GM12878 (cell line): ENCODE results near the gene GIT1. TPM values are rescaled to one million over a fixed set of nuclear protein-coding genes. Genes with fewer than 3 reads are reported as not detected.

Experiments used
- ATAC-seq: fragments of 200-7000 bp; cut with Tn5 transposase; 3 replicates; pipeline ENCODE4 v1.9.1; 2020; ENCODE audit warnings: mild to moderate bottlenecking, moderate library complexity
- BruUV-seq: library from RNA; stranded (reverse); fragments of 400-500 nt; replicated peaks from 2 replicates; lab custom pipeline; 2021; lab: Mats Ljungman, UMichigan
- CTCF ChIA-PET: fragments of 300-600 bp; sonication (Branson Sonifier 250); formaldehyde crosslinking; extraction: SDS; loops from one replicate; lab custom pipeline; 2021; ENCODE audit warnings: inconsistent platforms; lab: Yijun Ruan, JAX
- POLR2A ChIA-PET: fragments of 350-600 bp; formaldehyde crosslinking; extraction: SDS; loops from one replicate; lab custom pipeline; 2021; ENCODE audit warnings: inconsistent platforms; lab: Charles Lee
- RAD21 ChIA-PET: fragments of 300-600 bp; sonication (Branson Sonifier 250); formaldehyde crosslinking; loops from one replicate; lab custom pipeline; 2023; ENCODE audit warnings: antibody characterized with exemption; ENCODE audit not compliant: unreplicated experiment; lab: Charles Lee
- SMC1A ChIA-PET: fragments of 300-600 bp; sonication (Branson Sonifier 250); formaldehyde crosslinking; loops from one replicate; lab custom pipeline; 2023; ENCODE audit not compliant: unreplicated experiment, uncharacterized antibody; lab: Charles Lee
- DNase-seq: peaks from one replicate; pipeline ENCODE4 v3.0.0-alpha.2; 2011; ENCODE audit warnings: low read depth, low spot score
- FAIRE-seq: peaks from 3 replicates; lab custom pipeline; 2011; peaks lifted over from hg19 to GRCh38; lab: Jason Lieb, UNC
- H2AFZ ChIP-seq: 2 replicates; pipeline ENCODE4 v1.6.0; 2011; ENCODE audit warnings: low read depth, low read length, control low read depth; ENCODE audit not compliant: control insufficient read depth
- H3K27ac ChIP-seq: 2 replicates; pipeline ENCODE4 v1.5.1; 2011; ENCODE audit warnings: control low read depth; ENCODE audit not compliant: control insufficient read depth, insufficient read depth
- H3K27me3 ChIP-seq, 2 experiments: replicated peaks in 1 of 2; 2 replicates each; pipeline versions ENCODE4 v1.6.0 to v1.6.1; 2011; ENCODE audit warnings: low read length in 1 of 2; ENCODE audit not compliant: control insufficient read depth in 2 of 2, insufficient read depth in 2 of 2
- H3K36me3 ChIP-seq, 2 experiments: 2 replicates each; pipeline ENCODE4 v1.5.1; 2011; ENCODE audit warnings: low read length in 1 of 2; ENCODE audit not compliant: control insufficient read depth in 2 of 2, insufficient read depth in 2 of 2
- H3K4me1 ChIP-seq: 2 replicates; pipeline ENCODE4 v1.6.1; 2011; ENCODE audit warnings: mild to moderate bottlenecking, low read length, moderate library complexity, mixed read lengths; ENCODE audit not compliant: control insufficient read depth, insufficient read depth
- H3K4me2 ChIP-seq: 2 replicates; pipeline ENCODE4 v1.6.0; 2011; ENCODE audit warnings: control low read depth; ENCODE audit not compliant: control insufficient read depth, insufficient read depth
- H3K4me3 ChIP-seq: fragments of 200-600 bp; sonication (generic); 2 replicates; pipeline ENCODE4 v1.5.1; 2016
- H3K79me2 ChIP-seq: 2 replicates; pipeline ENCODE4 v1.6.0; 2011; ENCODE audit warnings: low read length; ENCODE audit not compliant: control insufficient read depth, insufficient read depth
- H3K9ac ChIP-seq: 2 replicates; pipeline ENCODE4 v1.8.0; 2011; ENCODE audit warnings: low read length, control low read depth, mixed read lengths; ENCODE audit not compliant: control insufficient read depth, insufficient read depth
- H3K9me3 ChIP-seq: replicated peaks from 3 replicates; pipeline ENCODE4 v1.5.1; 2011; ENCODE audit warnings: mild to moderate bottlenecking, low read length; ENCODE audit not compliant: control insufficient read depth, insufficient read depth
- H4K20me1 ChIP-seq: 2 replicates; pipeline ENCODE4 v1.6.0; 2011; ENCODE audit not compliant: control insufficient read depth, insufficient read depth
- EZH2 ChIP-seq: IDR thresholded peaks from 2 replicates; pipeline ENCODE4 v1.6.1; 2012; ENCODE audit warnings: low read depth, mild to moderate bottlenecking, control low read depth, inconsistent platforms, low read length, borderline replicate concordance; ENCODE audit not compliant: control insufficient read depth
- POLR2AphosphoS5 ChIP-seq: IDR thresholded peaks from 2 replicates; pipeline ENCODE4 v1.6.1; 2011; ENCODE audit warnings: mild to moderate bottlenecking, low read length, inconsistent platforms
- WGBS: methylation state at CpG from one replicate; pipeline ENCODE4 v1.1.6; 2016; ENCODE audit warnings: low lambda C conversion rate; ENCODE audit not compliant: insufficient replicate concordance, insufficient coverage; ENCODE audit errors: missing lambda C conversion rate; 5-methylcytosine and 5-hydroxymethylcytosine counted together
- in situ Hi-C: fragments of 300-500 bp; cut with MboI; formaldehyde crosslinking; loops from 9 replicates; pipeline ENCODE4 v1.14.3; 2018; ENCODE audit warnings: mixed read lengths
- intact Hi-C: fragments of 100-400 bp; cut with micrococcal nuclease; formaldehyde crosslinking; loops from one replicate; pipeline ENCODE4 v1.14.2; 2022; ENCODE audit not compliant: unreplicated experiment
- polyA plus RNA-seq, 11 experiments: library from polyadenylated mRNA; depleted of rRNA in 4 of 11; unstranded in 6 of 11; stranded (reverse) in 5 of 11; fragments of >200 nt; fragmentation: Nextera tagmentation in 4 of 11; fragmentation: Illumina TruSeq in 1 of 11; extraction: Ambion mirVana in 4 of 11; extraction: Trizol in 1 of 11; gene quantifications; 1 replicate in 1 of 11; 2 replicates in 10 of 11; pipeline versions ENCODE4 v1.2.1 to v1.2.3, GENCODE V29; 2011 to 2016; ENCODE audit warnings: inconsistent platforms in 2 of 11, missing spikeins in 2 of 11, low read depth in 1 of 11
- total RNA-seq, 4 experiments: library from RNA; depleted of rRNA in 3 of 4; stranded (reverse); fragments of >200 nt in 3 of 4; fragmentation: Illumina TruSeq in 1 of 4; extraction: Trizol in 1 of 4; gene quantifications; 2 replicates each; pipeline versions ENCODE4 v1.2.1 to v1.2.3, GENCODE V29; 2013 to 2021

Gene GIT1
- total and polyA plus RNA-seq, 10 of the 15 experiments (the other 5 are each of a cell fraction or from before 2014, with no cell fraction given): 0.24 to 45.3 (median 20.9) TPM

GRCh38 chr17:29616300-29617048, 27.0 kb upstream of the GIT1 start:
- peak overlapping the region; percentile 36 for H2AFZ ChIP-seq
- SMC1A ChIA-PET: interaction anchor here (0.7 to 3.7 kb wide), 19 partner anchors 23 to 471 kb away, joined by 3 to 22 read pairs (median 5); partner anchors contain the start of genes ANKRD13B and SSH2

More at GRCh38 chr17:29616300-29617048, 27.0 kb upstream of the GIT1 start:
- no peak for DNase-seq
- ChIA-PET POLR2A (interaction anchor here (0.7 to 1.9 kb wide), 6 partner anchors 26 to 314 kb away, joined by 3 to 10 read pairs (median 6); partner anchors contain the start of genes GIT1 and SSH2), RAD21 (interaction anchor here (0.5 to 4.1 kb wide), 24 partner anchors 9 to 477 kb away, joined by 3 to 65 read pairs (median 6); partner anchors contain the start of genes ABHD15, ANKRD13B and SSH2), CTCF (interaction anchor here (0.6 to 7.1 kb wide), 61 partner anchors 11 to 489 kb away, joined by 3 to 114 read pairs (median 5); partner anchors contain the start of genes ABHD15, ANKRD13B and SSH2)
- intact Hi-C loops: loop anchor here (10.0 kb wide), 2 partner anchors 82 to 318 kb away; partner anchors contain the start of gene SSH2
- no peak for ATAC-seq
- Histone ChIP-seq H3K36me3 (no peaks in the 10 kb centered on the region), H3K4me1 (peaks cover 38% of the 10 kb centered on the region), H3K4me2 (peak overlapping the region; percentile 98), H3K79me2 (no peaks in the 10 kb centered on the region), H3K4me3 (peak overlapping the region; percentile 67; the same call in 1 of the 2 replicates), H3K9ac (no peak overlapping the region), H3K27ac (no peak overlapping the region), H3K27me3 (peaks cover 4 to 6% of the 10 kb centered on the region in 2 experiments; a peak in 3 of 4 replicates), H3K9me3 (no peaks in the 10 kb centered on the region; the same call in 2 of the 3 replicates), H4K20me1 (no peaks in the 10 kb centered on the region; the same call in 1 of the 2 replicates)
- TF ChIP-seq POLR2AphosphoS5 (no peak), EZH2 (0 out of 2 replicates have a peak, but pooled peaks have one; percentile 16)
- 26% methylated on average over 32 of the region's 32 CpGs for WGBS
- in situ Hi-C loops: no loop called here
- FAIRE-seq: no peak
- BruUV-seq: no TSS peak
